ENCODE results near the gene SEPHS1. TPM values are rescaled to one million over a fixed set of nuclear protein-coding genes. Genes with fewer than 3 reads are reported as not detected.

Gene SEPHS1
- total RNA-seq, 1 donor from 2014 or later: 127 TPM

GRCh38 chr10:13317474-13317873, 30.6 kb downstream of the SEPHS1 start:
- no peak for DNase-seq (ENCODE audit: low spot score, unreplicated experiment)
- Mint-ChIP-seq H3K27me3 (no peaks in the 10 kb centered on the region), H3K9me3 (ENCODE audit: low read depth) (no peaks in the 10 kb centered on the region), H3K36me3 (ENCODE audit: insufficient read depth) (peaks cover 16% of the 10 kb centered on the region), H3K4me3 (ENCODE audit: low read depth) (no peak overlapping the region), H3K4me1 (ENCODE audit: low read depth) (no peaks in the 10 kb centered on the region), H3K27ac (peak overlapping the region; percentile 85)
- no peak for TF ChIP-seq CTCF (IDR thresholded peaks at IDR 0.05; ENCODE audit: unreplicated experiment)

- TF ChIP-seq CTCF (IDR thresholded peaks at IDR 0.05; ENCODE audit: unreplicated experiment): no peak
- peaks cover 12% of the 10 kb centered on the region for H3K36me3 Mint-ChIP-seq (ENCODE audit: insufficient read depth)
- no peaks in the 10 kb centered on the region for H3K9me3 Mint-ChIP-seq (ENCODE audit: low read depth)
- no peak overlapping the region for H3K4me3 Mint-ChIP-seq (ENCODE audit: low read depth)
- no peaks in the 10 kb centered on the region for H3K4me1 Mint-ChIP-seq (ENCODE audit: low read depth)
- no peaks in the 10 kb centered on the region for H3K27me3 Mint-ChIP-seq
- peak overlapping the region; percentile 85 for H3K27ac Mint-ChIP-seq
- no peak for DNase-seq (ENCODE audit: low spot score, unreplicated experiment)
Observed at GRCh38 chr10:13316635-13317311, 31.3 kb downstream of the SEPHS1 start.

DNA sequence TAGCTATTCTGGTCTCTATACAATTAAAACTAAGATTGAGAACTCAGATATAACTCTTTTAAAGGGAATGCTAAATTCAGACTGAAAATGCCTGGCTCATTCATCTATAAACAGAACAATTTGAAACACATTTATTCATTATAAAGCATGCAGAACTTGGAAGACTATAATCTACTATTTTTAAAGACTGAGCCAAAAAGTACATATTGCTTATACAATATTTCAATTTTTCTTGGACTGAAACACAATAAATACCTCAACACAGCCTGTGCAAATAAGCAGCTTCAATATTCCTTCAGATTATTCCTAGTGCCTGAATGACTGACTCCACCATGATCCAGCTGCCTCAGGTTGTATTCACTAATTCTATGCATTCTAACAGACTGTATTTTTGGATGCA, 32.7 kb downstream of the SEPHS1 start:
- Mint-ChIP-seq H3K27ac (no peak overlapping the region), H3K4me3 (ENCODE audit: low read depth) (no peak overlapping the region), H3K9me3 (ENCODE audit: low read depth) (no peaks in the 10 kb centered on the region), H3K36me3 (ENCODE audit: insufficient read depth) (peaks cover 8% of the 10 kb centered on the region), H3K27me3 (no peaks in the 10 kb centered on the region), H3K4me1 (ENCODE audit: low read depth) (peaks cover 2% of the 10 kb centered on the region)
- TF ChIP-seq CTCF (IDR thresholded peaks at IDR 0.05; ENCODE audit: unreplicated experiment): no peak
- DNase-seq (ENCODE audit: low spot score, unreplicated experiment): no peak

GRCh38 chr10:13311177-13311575, 36.9 kb downstream of the SEPHS1 start:
- DNase-seq (ENCODE audit: low spot score, unreplicated experiment): no peak
- Mint-ChIP-seq H3K27me3 (no peaks in the 10 kb centered on the region), H3K4me3 (ENCODE audit: low read depth) (no peak overlapping the region), H3K36me3 (ENCODE audit: insufficient read depth) (no peaks in the 10 kb centered on the region), H3K4me1 (ENCODE audit: low read depth) (peaks cover 2% of the 10 kb centered on the region), H3K9me3 (ENCODE audit: low read depth) (no peaks in the 10 kb centered on the region), H3K27ac (no peak overlapping the region)
- no peak for TF ChIP-seq CTCF (IDR thresholded peaks at IDR 0.05; ENCODE audit: unreplicated experiment)

GRCh38 chr10:13310518-13311176, 37.4 kb downstream of the SEPHS1 start:
- no peak for TF ChIP-seq CTCF (IDR thresholded peaks at IDR 0.05; ENCODE audit: unreplicated experiment)
- H3K4me1 Mint-ChIP-seq (ENCODE audit: low read depth): peaks cover 2% of the 10 kb centered on the region
- H3K36me3 Mint-ChIP-seq (ENCODE audit: insufficient read depth): no peaks in the 10 kb centered on the region
- H3K9me3 Mint-ChIP-seq (ENCODE audit: low read depth): no peaks in the 10 kb centered on the region
- no peak overlapping the region for H3K4me3 Mint-ChIP-seq (ENCODE audit: low read depth)
- no peak overlapping the region for H3K27ac Mint-ChIP-seq
- no peak for DNase-seq (ENCODE audit: low spot score, unreplicated experiment)
- no peaks in the 10 kb centered on the region for H3K27me3 Mint-ChIP-seq

Measured in progenitor cell of endocrine pancreas (in vitro differentiated cells).